SK-N-SH (cell line): Measurements from ENCODE around the gene KRTAP13-3.

Experiments used
- EP300 ChIP-seq, 2 experiments: IDR thresholded peaks; 2 replicates each; pipeline versions ENCODE4 v1.4.0 to v1.6.1; 2012; ENCODE audit warnings: borderline replicate concordance in 1 of 2, low read depth in 1 of 2, low read length in 1 of 2
- FOXM1 ChIP-seq: IDR thresholded peaks from 2 replicates; pipeline ENCODE4 v1.4.0; 2012; ENCODE audit warnings: low read depth, mild to moderate bottlenecking
- JUND ChIP-seq: IDR thresholded peaks from 2 replicates; pipeline ENCODE4 v1.4.0; 2012
- NFIC ChIP-seq: IDR thresholded peaks from 2 replicates; pipeline ENCODE4 v1.4.0; 2012; ENCODE audit warnings: borderline replicate concordance
- PBX3 ChIP-seq: IDR thresholded peaks from 2 replicates; pipeline ENCODE4; 2012
- POLR2AphosphoS5 ChIP-seq: IDR thresholded peaks from 2 replicates; pipeline ENCODE4 v1.6.1; 2012; ENCODE audit warnings: low read depth, low read length
- SMC3 ChIP-seq: IDR thresholded peaks from 2 replicates; pipeline ENCODE4 v1.6.1; 2012; ENCODE audit warnings: low read depth, low read length, improper control_type of control experiment
- TAF1 ChIP-seq: IDR thresholded peaks from 2 replicates; pipeline ENCODE4 v1.6.1; 2012; ENCODE audit warnings: low read depth, mild to moderate bottlenecking, low read length, moderate library complexity, borderline replicate concordance
- TCF12 ChIP-seq: IDR thresholded peaks from 2 replicates; pipeline ENCODE4 v1.4.0; 2012
- TF ChIP-seq, protein P1 (sequence below): fragments of 200-600 bp; sonication (generic); IDR thresholded peaks from 2 replicates; pipeline ENCODE4 v1.6.1; 2017; ENCODE audit warnings: antibody characterized with exemption, mild to moderate bottlenecking, moderate library complexity
- TF ChIP-seq, protein P2 (sequence below): IDR thresholded peaks from 2 replicates; pipeline ENCODE4 v1.4.0; 2012; ENCODE audit warnings: low read depth

DNA sequence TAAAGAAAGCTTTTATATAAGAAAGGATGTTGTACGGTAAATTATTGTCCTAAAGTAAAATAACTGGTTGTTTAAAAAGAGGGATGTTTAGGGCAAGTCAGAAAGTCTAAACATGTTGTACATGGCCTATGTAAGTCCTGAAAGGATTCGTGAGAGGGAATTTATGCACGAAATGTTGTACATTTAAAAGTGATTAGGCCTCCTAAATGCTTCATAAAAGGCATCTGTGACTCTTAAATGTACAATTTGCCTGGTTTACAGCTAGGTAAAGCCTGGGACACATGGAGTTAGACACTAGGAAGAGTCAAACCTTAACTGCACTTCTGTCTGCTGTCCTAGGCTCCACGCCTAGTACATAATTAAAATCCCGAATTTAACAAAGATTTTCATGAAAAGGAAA lies 9.7 kb downstream of the KRTAP13-3 start:
- TF ChIP-seq EP300 (IDR thresholded peaks at IDR 0.05; ENCODE audit: borderline replicate concordance in 1 of 2, low read depth in 1 of 2, low read length in 1 of 2) (no peak), TAF1 (no peak), POLR2AphosphoS5 (no peak), SMC3 (no peak), JUND (no peak), NFIC (no peak), TCF12 (no peak), FOXM1 (no peak), PBX3 (no peak)
- TF ChIP-seq, protein P1, sequence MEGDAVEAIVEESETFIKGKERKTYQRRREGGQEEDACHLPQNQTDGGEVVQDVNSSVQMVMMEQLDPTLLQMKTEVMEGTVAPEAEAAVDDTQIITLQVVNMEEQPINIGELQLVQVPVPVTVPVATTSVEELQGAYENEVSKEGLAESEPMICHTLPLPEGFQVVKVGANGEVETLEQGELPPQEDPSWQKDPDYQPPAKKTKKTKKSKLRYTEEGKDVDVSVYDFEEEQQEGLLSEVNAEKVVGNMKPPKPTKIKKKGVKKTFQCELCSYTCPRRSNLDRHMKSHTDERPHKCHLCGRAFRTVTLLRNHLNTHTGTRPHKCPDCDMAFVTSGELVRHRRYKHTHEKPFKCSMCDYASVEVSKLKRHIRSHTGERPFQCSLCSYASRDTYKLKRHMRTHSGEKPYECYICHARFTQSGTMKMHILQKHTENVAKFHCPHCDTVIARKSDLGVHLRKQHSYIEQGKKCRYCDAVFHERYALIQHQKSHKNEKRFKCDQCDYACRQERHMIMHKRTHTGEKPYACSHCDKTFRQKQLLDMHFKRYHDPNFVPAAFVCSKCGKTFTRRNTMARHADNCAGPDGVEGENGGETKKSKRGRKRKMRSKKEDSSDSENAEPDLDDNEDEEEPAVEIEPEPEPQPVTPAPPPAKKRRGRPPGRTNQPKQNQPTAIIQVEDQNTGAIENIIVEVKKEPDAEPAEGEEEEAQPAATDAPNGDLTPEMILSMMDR: no peak
- TF ChIP-seq, protein P2, sequence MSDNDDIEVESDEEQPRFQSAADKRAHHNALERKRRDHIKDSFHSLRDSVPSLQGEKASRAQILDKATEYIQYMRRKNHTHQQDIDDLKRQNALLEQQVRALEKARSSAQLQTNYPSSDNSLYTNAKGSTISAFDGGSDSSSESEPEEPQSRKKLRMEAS: no peak
